Measurements from ENCODE around the gene CHTF8.

DNA sequence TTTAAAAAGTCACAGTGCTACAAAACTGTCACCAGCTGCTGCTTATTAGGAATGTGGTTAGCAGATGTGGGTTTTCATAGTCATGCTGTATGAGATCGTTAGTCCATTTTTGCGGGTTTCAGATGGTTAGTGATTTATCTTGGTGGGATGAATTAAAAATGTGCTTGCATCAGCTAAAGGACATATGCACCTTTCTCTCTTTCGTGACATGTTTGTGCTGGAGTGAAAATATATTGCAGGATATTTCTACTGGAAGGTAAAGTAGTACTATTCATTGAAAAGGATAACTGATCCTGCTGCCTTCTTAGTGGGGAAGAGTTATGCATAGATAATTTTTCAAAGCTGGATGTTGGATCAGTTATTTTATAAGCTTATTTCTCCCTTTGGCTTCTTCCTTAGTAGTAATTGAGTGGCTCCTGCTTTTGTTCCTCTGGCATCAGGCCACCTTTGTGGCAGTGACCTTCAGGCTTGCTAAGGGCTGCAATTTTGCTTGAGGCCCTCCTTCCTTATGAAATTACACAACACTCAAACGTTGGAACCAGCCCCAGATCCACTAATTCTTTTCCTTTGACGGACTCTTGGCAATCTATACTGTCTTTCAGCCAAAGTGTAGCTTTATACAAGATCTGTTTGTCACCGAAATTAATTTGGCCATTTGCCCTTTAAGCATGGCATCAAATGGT, 47.1 kb upstream of the CHTF8 start:
- TF ChIP-seq CTCF (IDR thresholded peaks at IDR 0.05 in 8 of 11, conservative IDR thresholded peaks at IDR 0.05 in 3 of 11) (no peak), POLR2A (IDR thresholded peaks at IDR 0.05) (no peak)
